Muscle layer of duodenum (tissue), 2 donors: ENCODE measurements around the gene CFAP410.

Experiments
- H3K27ac ChIP-seq: one replicate; pipeline ENCODE4 v1.7.0; 2013; ENCODE audit warnings: mild to moderate bottlenecking, low read length
- H3K27me3 ChIP-seq: one replicate; pipeline ENCODE4 v1.7.0; 2013; ENCODE audit warnings: low read depth, mild to moderate bottlenecking, control low read depth, low read length
- H3K36me3 ChIP-seq, 2 donors: one replicate each; pipeline ENCODE4 v1.7.0; 2013; ENCODE audit warnings: low read length in 2 of 2, control low read depth in 1 of 2, mild to moderate bottlenecking in 1 of 2; ENCODE audit not compliant: insufficient read depth in 2 of 2, control insufficient read depth in 1 of 2
- H3K4me1 ChIP-seq, 2 donors: one replicate each; pipeline ENCODE4 v1.7.0; 2013; ENCODE audit warnings: low read length in 2 of 2, mild to moderate bottlenecking in 2 of 2, control low read depth in 1 of 2, moderate library complexity in 1 of 2; ENCODE audit not compliant: insufficient read depth in 2 of 2, control insufficient read depth in 1 of 2
- H3K4me3 ChIP-seq, 2 donors: one replicate each; pipeline ENCODE4 v1.7.0; 2013; ENCODE audit warnings: low read length in 2 of 2, low read depth in 1 of 2, mild to moderate bottlenecking in 1 of 2
- H3K9me3 ChIP-seq, 2 donors: one replicate each; pipeline ENCODE4 v1.7.0; 2013; ENCODE audit warnings: low read length in 2 of 2, control low read depth in 1 of 2, mild to moderate bottlenecking in 1 of 2; ENCODE audit not compliant: control insufficient read depth in 1 of 2
- donor health status: healthy.

Gene CFAP410

GRCh38 chr21:44338971-44339910 is at the start of gene CFAP410:
TSS of gene CFAP410 (minus strand) at chr21:44339390. CDS start at chr21:44339194, 196 bp downstream.
- peaks cover 7 to 13% of the 10 kb centered on the region in 2 donors for H3K4me1 ChIP-seq
- no peaks in the 10 kb centered on the region for H3K9me3 ChIP-seq
- peak within 1 kb of the TSS; percentile 84 to 94 for H3K4me3 ChIP-seq
- no peaks in the 10 kb centered on the region for H3K27me3 ChIP-seq
- peaks cover 4 to 19% of the 10 kb centered on the region in 2 donors for H3K36me3 ChIP-seq
- H3K27ac ChIP-seq, result peak within 1 kb of the TSS; percentile 99

GRCh38 chr21:44384968-44385367 is 45.8 kb upstream of the CFAP410 start:
- Histone ChIP-seq H3K4me3 (no peak overlapping the region), H3K27me3 (no peaks in the 10 kb centered on the region), H3K36me3 (no peaks in the 10 kb centered on the region), H3K9me3 (peaks cover 7 to 28% of the 10 kb centered on the region in 2 donors), H3K4me1 (no peaks in the 10 kb centered on the region), H3K27ac (no peak overlapping the region)

GRCh38 chr21:44383216-44383615 is 44.0 kb upstream of the CFAP410 start:
- H3K36me3 ChIP-seq, result no peaks in the 10 kb centered on the region
- no peaks in the 10 kb centered on the region for H3K4me1 ChIP-seq
- H3K27me3 ChIP-seq, result no peaks in the 10 kb centered on the region
- no peak overlapping the region for H3K27ac ChIP-seq
- H3K4me3 ChIP-seq, result no peak overlapping the region
- H3K9me3 ChIP-seq, result peaks cover 7 to 28% of the 10 kb centered on the region in 2 donors

- peaks cover 7 to 28% of the 10 kb centered on the region in 2 donors for H3K9me3 ChIP-seq
- no peaks in the 10 kb centered on the region for H3K4me1 ChIP-seq
- H3K36me3 ChIP-seq, result no peaks in the 10 kb centered on the region
- no peak overlapping the region for H3K27ac ChIP-seq
- H3K4me3 ChIP-seq, result no peak overlapping the region
- H3K27me3 ChIP-seq, result no peaks in the 10 kb centered on the region
Observed at GRCh38 chr21:44382536-44382935, 43.3 kb upstream of the CFAP410 start.

- no peaks in the 10 kb centered on the region for H3K4me1 ChIP-seq
- no peak overlapping the region for H3K27ac ChIP-seq
- no peak overlapping the region for H3K4me3 ChIP-seq
- peaks cover 7 to 28% of the 10 kb centered on the region in 2 donors for H3K9me3 ChIP-seq
- H3K27me3 ChIP-seq, result no peaks in the 10 kb centered on the region
- H3K36me3 ChIP-seq, result no peaks in the 10 kb centered on the region
Observed at GRCh38 chr21:44381874-44382273, 42.7 kb upstream of the CFAP410 start.

- Histone ChIP-seq H3K9me3 (peaks cover 7 to 22% of the 10 kb centered on the region in 2 donors), H3K4me3 (no peak overlapping the region), H3K27ac (no peak overlapping the region), H3K36me3 (no peaks in the 10 kb centered on the region), H3K27me3 (no peaks in the 10 kb centered on the region), H3K4me1 (no peaks in the 10 kb centered on the region)
Observed at GRCh38 chr21:44380876-44381275, 41.7 kb upstream of the CFAP410 start.

GRCh38 chr21:44379991-44380865 is 41.0 kb upstream of the CFAP410 start:
- Histone ChIP-seq H3K4me3 (no peak overlapping the region), H3K36me3 (no peaks in the 10 kb centered on the region), H3K27ac (no peak overlapping the region), H3K27me3 (no peaks in the 10 kb centered on the region), H3K9me3 (peaks cover 6 to 17% of the 10 kb centered on the region in 2 donors), H3K4me1 (no peaks in the 10 kb centered on the region)

- Histone ChIP-seq H3K27ac (no peak overlapping the region), H3K27me3 (no peaks in the 10 kb centered on the region), H3K36me3 (no peaks in the 10 kb centered on the region), H3K4me3 (no peak overlapping the region), H3K4me1 (no peaks in the 10 kb centered on the region), H3K9me3 (peaks cover 0 to 9% of the 10 kb centered on the region in 2 donors)
Observed at GRCh38 chr21:44379515-44379848, 40.3 kb upstream of the CFAP410 start.

- H3K9me3 ChIP-seq, result peaks cover 0 to 4% of the 10 kb centered on the region in 2 donors
- H3K36me3 ChIP-seq, result no peaks in the 10 kb centered on the region
- H3K27ac ChIP-seq, result no peak overlapping the region
- no peaks in the 10 kb centered on the region for H3K4me1 ChIP-seq
- H3K4me3 ChIP-seq, result no peak overlapping the region
- H3K27me3 ChIP-seq, result no peaks in the 10 kb centered on the region
Observed at GRCh38 chr21:44378646-44379514, 39.7 kb upstream of the CFAP410 start.

- Histone ChIP-seq H3K4me1 (no peaks in the 10 kb centered on the region), H3K27me3 (no peaks in the 10 kb centered on the region), H3K27ac (no peak overlapping the region), H3K9me3 (peaks cover 0 to 2% of the 10 kb centered on the region in 2 donors), H3K4me3 (no peak overlapping the region), H3K36me3 (no peaks in the 10 kb centered on the region)
Observed at GRCh38 chr21:44377922-44378645, 38.9 kb upstream of the CFAP410 start.
